Immature natural killer cell (primary cell): ENCODE results near the gene MTCL3.

Source experiments
- DNase-seq, 3 donors: peaks; one replicate each; pipeline ENCODE4 v3.0.0; 2022; ENCODE audit warnings: mixed read lengths in 1 of 3
- H3K27ac Mint-ChIP-seq, 6 donors: one replicate each; pipeline ENCODE4 v1.8.0; 2020; ENCODE audit warnings: mixed read lengths in 6 of 6, mild to moderate bottlenecking in 5 of 6, inconsistent platforms in 4 of 6, moderate library complexity in 3 of 6
- H3K27me3 Mint-ChIP-seq, 3 donors: one replicate each; pipeline ENCODE4 v1.8.0; 2020 to 2021; ENCODE audit warnings: low read depth in 3 of 3, mild to moderate bottlenecking in 3 of 3, mixed read lengths in 3 of 3, moderate library complexity in 3 of 3, inconsistent platforms in 1 of 3
- H3K36me3 Mint-ChIP-seq, 3 donors: one replicate each; pipeline ENCODE4 v1.8.0; 2020; ENCODE audit warnings: mixed read lengths in 3 of 3, inconsistent platforms in 2 of 3, mild to moderate bottlenecking in 2 of 3
- H3K4me1 Mint-ChIP-seq, 2 donors: one replicate each; pipeline ENCODE4 v1.8.0; 2020; ENCODE audit warnings: inconsistent platforms in 2 of 2, mild to moderate bottlenecking in 2 of 2, mixed read lengths in 2 of 2, moderate library complexity in 1 of 2
- H3K4me3 Mint-ChIP-seq, 5 donors: one replicate each; pipeline ENCODE4 v1.8.0; 2020; ENCODE audit warnings: mild to moderate bottlenecking in 5 of 5, mixed read lengths in 5 of 5, inconsistent platforms in 3 of 5, moderate library complexity in 3 of 5
- H3K9me3 Mint-ChIP-seq, 6 donors: one replicate each; pipeline ENCODE4 v1.8.0; 2020; ENCODE audit warnings: mild to moderate bottlenecking in 6 of 6, mixed read lengths in 6 of 6, inconsistent platforms in 4 of 6, moderate library complexity in 3 of 6

The MTCL3 gene

DNA sequence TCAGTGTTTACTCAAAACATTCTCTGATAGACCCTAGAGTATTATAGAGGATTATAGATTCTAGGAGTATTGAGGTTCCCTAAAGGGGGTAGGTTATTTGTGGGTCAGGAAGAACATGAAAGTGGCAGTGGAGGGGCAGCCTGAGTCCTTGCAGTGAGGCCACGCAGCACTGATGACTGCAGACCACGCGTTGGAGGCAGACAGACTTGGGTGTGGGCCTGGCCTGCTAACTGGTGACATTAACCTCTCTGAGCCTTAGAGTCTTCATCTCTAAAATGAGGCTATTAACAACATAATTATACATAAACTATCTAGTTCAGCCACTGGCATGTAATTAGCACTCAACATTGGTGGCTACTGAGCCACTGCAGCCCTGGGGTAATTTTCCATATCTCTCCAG lies 16.1 kb downstream of the MTCL3 start:
- Mint-ChIP-seq H3K9me3 (no peaks in the 10 kb centered on the region), H3K27ac (no peak overlapping the region), H3K27me3 (peaks cover 0 to 3% (median 0%) of the 10 kb centered on the region in 3 donors), H3K4me1 (no peaks in the 10 kb centered on the region), H3K4me3 (no peak overlapping the region), H3K36me3 (no peaks in the 10 kb centered on the region)
- no peak for DNase-seq

DNA sequence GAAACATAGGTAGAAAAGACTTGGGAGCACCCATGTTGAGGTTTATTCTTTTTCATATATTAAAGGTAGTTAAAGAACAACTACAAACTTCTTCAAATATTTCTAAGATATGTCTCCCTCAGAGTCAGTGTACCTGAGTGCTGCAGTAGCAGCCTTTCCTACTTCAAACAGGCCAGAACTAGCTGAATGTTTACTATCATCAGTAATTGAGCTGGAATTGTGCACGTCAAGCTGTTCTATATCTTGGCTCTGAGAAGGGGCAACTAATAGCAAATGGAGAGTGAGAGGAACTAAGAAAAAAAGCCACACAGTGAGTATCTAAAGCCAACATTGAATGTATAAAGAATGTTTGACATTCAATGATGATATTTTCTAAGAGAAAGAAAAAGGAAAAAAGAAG lies 21.7 kb downstream of the MTCL3 start:
- no peak overlapping the region for H3K27ac Mint-ChIP-seq
- H3K27me3 Mint-ChIP-seq, result peaks cover 0 to 5% (median 1%) of the 10 kb centered on the region in 3 donors
- H3K4me3 Mint-ChIP-seq, result no peak overlapping the region
- no peak for DNase-seq
- no peaks in the 10 kb centered on the region for H3K36me3 Mint-ChIP-seq
- no peaks in the 10 kb centered on the region for H3K4me1 Mint-ChIP-seq
- H3K9me3 Mint-ChIP-seq, result no peaks in the 10 kb centered on the region

DNA sequence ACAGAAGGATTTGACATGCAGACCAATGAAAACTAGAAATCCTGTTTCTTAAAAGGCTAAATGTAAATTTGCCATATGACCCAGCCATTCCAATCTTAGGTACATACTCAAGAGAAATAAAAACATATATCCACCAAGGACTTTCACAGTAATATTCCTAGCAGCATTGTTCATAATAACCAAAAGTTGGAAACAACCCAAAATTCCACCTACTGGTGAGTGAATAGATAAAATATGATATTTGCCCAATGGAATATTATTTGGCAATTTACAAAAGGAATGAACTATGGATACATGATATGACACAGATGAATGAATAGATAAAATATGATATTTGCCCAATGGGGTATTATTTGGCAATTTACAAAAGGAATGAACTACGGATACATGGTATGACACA lies 22.7 kb downstream of the MTCL3 start:
- no peak for DNase-seq
- H3K36me3 Mint-ChIP-seq, result no peaks in the 10 kb centered on the region
- no peaks in the 10 kb centered on the region for H3K4me1 Mint-ChIP-seq
- peaks cover 0 to 5% (median 1%) of the 10 kb centered on the region in 3 donors for H3K27me3 Mint-ChIP-seq
- no peak overlapping the region for H3K4me3 Mint-ChIP-seq
- no peak overlapping the region for H3K27ac Mint-ChIP-seq
- no peaks in the 10 kb centered on the region for H3K9me3 Mint-ChIP-seq

DNA sequence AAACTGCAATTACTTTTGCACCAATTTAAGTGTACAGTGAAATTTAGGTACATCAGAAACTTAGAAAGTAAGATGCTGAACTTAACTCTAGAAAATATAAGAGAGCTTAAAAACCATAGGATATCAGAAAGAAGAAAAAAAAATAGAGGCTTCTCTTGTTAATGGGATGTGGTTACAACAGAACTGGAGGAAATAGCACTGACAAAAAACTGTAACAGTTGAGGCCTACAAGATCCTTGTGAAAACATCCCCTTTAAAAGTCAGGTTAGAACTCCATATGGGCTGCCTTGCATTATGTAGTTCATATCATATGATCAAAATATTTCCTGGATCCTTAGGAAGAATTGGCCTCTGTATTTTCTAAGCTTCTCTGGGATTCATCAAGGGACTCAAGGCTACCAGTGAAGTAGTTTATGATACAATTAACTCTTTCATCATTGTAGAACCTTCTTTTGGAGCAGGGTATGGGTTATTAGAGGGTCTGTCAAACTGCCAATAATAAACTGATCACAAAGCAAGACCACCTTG lies 24.8 kb downstream of the MTCL3 start:
- no peaks in the 10 kb centered on the region for H3K9me3 Mint-ChIP-seq
- no peak overlapping the region for H3K4me3 Mint-ChIP-seq
- H3K36me3 Mint-ChIP-seq, result peaks cover 0 to 5% (median 0%) of the 10 kb centered on the region in 3 donors
- no peak for DNase-seq
- H3K27me3 Mint-ChIP-seq, result peaks cover 0 to 5% (median 4%) of the 10 kb centered on the region in 3 donors
- no peak overlapping the region for H3K27ac Mint-ChIP-seq
- H3K4me1 Mint-ChIP-seq, result no peaks in the 10 kb centered on the region

DNA sequence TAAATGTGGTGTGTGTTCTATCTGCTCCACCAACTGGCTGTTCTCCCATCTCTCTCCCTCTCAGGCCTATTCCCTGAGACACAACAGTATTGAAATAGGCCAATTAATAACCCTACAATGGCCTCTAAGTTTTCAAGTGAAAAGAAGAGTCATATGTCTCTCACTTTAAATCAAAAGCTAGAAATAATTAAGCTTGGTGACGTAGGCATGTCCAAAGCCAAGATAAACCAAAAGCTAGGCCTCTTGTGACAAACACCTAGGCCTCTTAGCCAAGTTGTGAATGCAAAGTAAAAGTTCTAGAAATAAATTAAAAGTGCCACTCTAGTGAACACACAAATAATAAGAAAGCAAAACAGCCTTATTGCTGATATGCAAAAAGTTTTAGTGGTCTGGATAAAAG lies 29.9 kb downstream of the MTCL3 start:
- Mint-ChIP-seq H3K4me3 (no peak overlapping the region), H3K27ac (no peak overlapping the region), H3K4me1 (peaks cover 7% of the 10 kb centered on the region in 2 donors), H3K36me3 (peaks cover 0 to 5% (median 0%) of the 10 kb centered on the region in 3 donors), H3K27me3 (peaks cover 0 to 2% (median 2%) of the 10 kb centered on the region in 3 donors), H3K9me3 (no peaks in the 10 kb centered on the region)
- no peak for DNase-seq

DNA sequence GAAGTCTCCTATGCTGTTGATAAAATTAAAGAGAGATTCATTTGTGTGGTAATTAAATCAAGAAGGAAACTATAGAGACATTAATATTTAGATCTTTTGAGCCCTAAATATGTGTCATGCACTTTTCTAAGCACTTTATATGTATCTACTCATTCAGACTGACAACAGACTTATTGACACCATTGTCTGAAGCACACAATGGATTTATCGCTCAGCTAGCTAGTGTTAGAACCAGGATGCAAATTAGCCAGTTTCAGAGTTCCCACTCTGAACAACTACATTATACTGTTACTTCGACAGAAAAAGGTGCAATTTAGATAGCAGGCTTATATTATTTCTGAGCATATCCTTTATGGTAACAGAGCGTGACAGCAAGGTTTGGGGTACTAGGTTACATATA lies 32.2 kb downstream of the MTCL3 start:
- no peaks in the 10 kb centered on the region for H3K9me3 Mint-ChIP-seq
- peaks cover 14 to 16% of the 10 kb centered on the region in 2 donors for H3K4me1 Mint-ChIP-seq
- H3K36me3 Mint-ChIP-seq, result peaks cover 0 to 5% (median 0%) of the 10 kb centered on the region in 3 donors

DNA sequence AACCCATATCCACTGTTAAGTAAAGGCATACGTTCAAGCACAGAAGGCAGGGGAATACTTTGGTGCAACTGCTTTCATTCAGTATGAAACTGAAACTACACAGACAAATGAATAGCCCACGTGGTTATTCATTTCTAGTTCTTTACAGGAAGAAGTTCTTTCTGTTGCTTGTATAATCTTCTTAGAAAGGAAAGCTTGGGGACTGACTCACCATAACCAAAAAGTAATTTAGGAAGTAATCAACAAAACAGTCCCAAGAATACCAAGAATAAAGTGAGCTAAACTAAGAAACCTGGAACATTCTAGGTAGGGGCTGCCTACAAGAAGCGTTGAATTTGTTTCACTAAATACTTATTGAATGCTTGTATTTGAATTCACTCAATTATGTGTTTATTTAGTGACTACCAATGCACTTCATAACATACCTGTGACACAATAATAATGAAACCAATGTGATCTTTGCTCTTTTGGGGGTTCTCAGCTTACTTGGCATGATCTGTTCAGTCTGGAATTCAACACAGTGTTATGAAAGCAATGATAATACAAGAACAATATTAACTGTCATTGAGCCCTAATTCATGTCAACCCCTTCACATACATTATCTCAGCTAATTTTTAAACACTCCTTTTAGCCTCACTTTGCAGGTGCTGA lies 34.8 kb downstream of the MTCL3 start:
- peak; percentile 3 to 27 (median 24) for DNase-seq
- H3K27me3 Mint-ChIP-seq, result peaks cover 0 to 3% (median 2%) of the 10 kb centered on the region in 3 donors
- peak overlapping the region; percentile 48 to 87 (median 72) for H3K4me3 Mint-ChIP-seq
- peak overlapping the region; percentile 12 to 83 (median 54) for H3K27ac Mint-ChIP-seq
- H3K9me3 Mint-ChIP-seq, result no peaks in the 10 kb centered on the region
- no peaks in the 10 kb centered on the region for H3K36me3 Mint-ChIP-seq
- peaks cover 14 to 16% of the 10 kb centered on the region in 2 donors for H3K4me1 Mint-ChIP-seq

More for the DNA sequence above, 32.2 kb downstream of the MTCL3 start:
- no peak for DNase-seq
- no peak overlapping the region for H3K27ac Mint-ChIP-seq
- H3K4me3 Mint-ChIP-seq, result no peak overlapping the region
- H3K27me3 Mint-ChIP-seq, result peaks cover 0 to 2% (median 2%) of the 10 kb centered on the region in 3 donors

DNA sequence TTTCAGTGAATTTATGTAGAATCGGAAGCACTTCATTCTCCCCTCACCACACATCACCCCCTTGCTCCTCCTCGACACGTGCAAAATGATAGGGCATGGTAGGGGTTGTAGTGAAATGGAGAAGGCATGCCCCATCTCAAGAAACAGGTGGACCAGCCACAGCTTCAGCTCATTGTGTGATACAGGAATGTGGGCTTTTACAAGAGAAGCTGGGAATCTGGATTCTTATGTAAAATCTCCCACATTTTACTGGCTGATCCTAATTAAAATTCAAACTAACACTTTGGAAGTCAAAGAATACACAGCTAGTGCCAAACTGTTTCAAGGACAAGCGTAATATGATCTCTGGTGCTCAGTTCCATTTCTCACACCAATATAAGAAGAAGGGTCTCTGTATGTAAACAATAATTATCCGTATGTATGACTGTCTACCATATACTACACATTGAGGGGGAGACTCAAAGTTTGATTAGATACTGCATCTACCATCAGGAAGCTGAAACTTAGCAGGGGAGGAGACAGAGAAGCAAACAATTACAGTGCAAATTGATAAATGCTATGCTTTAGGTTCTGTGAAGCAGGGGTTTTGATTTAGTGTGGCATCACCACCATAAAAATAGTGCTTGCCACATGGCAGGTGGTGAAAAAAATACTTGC lies 35.6 kb downstream of the MTCL3 start:
- Mint-ChIP-seq H3K9me3 (no peaks in the 10 kb centered on the region), H3K4me3 (peak overlapping the region; percentile 48 to 87 (median 72)), H3K27me3 (peaks cover under 1 to 3% (median 2%) of the 10 kb centered on the region in 3 donors), H3K27ac (peak overlapping the region in 5 of 6 donors; percentile 8 to 83 (median 38)), H3K36me3 (peaks cover 0 to 1% (median 0%) of the 10 kb centered on the region in 3 donors), H3K4me1 (peaks cover 14 to 16% of the 10 kb centered on the region in 2 donors)
- no peak for DNase-seq

DNA sequence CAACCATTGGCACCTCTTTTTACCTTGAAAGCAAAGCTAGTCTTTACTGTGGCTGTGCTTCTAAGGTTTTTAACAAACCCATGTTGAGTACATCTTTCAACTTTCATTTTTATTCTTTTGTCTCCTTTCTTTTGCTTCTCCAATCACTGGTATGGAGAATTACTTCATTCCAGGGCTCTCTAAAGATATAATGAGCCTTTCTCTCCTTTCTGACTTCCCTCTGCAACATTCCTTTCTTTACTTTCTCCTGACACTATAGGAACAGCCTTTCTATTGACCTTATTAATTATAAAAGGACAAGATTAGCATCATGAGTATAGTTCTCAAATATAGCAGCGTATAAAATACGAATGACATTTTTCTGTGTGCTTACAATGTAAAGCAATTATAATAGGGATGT lies 36.8 kb downstream of the MTCL3 start:
- H3K27me3 Mint-ChIP-seq, result peaks cover 4 to 8% (median 5%) of the 10 kb centered on the region in 3 donors
- H3K4me1 Mint-ChIP-seq, result peaks cover 14 to 16% of the 10 kb centered on the region in 2 donors
- no peak overlapping the region for H3K4me3 Mint-ChIP-seq
- no peak for DNase-seq
- no peak overlapping the region for H3K27ac Mint-ChIP-seq
- H3K9me3 Mint-ChIP-seq, result no peaks in the 10 kb centered on the region
- peaks cover 0 to 3% (median 0%) of the 10 kb centered on the region in 3 donors for H3K36me3 Mint-ChIP-seq

DNA sequence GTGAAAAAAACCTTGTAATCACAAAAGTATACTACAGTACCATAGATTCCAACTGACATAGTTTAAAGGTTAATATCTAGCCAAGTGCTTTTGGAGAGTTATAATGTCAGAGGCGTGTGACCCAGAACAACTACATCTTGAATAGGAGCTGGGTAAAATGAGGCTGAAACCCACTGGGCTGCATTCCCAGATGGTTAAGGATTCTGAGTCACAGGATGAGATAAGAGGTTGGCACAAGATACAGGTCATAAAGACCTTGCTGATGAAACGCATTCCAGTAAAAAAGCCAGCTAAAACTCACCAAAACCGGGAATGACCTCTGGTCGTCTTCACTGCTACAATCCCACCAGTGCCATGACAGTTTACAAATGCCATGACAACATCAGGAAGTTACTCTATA lies 37.5 kb downstream of the MTCL3 start:
- Mint-ChIP-seq H3K27me3 (peaks cover 4 to 8% (median 5%) of the 10 kb centered on the region in 3 donors), H3K36me3 (peaks cover 0 to 3% (median 0%) of the 10 kb centered on the region in 3 donors), H3K4me1 (peaks cover 14 to 16% of the 10 kb centered on the region in 2 donors), H3K27ac (no peak overlapping the region), H3K9me3 (no peaks in the 10 kb centered on the region), H3K4me3 (no peak overlapping the region)
- no peak for DNase-seq

DNA sequence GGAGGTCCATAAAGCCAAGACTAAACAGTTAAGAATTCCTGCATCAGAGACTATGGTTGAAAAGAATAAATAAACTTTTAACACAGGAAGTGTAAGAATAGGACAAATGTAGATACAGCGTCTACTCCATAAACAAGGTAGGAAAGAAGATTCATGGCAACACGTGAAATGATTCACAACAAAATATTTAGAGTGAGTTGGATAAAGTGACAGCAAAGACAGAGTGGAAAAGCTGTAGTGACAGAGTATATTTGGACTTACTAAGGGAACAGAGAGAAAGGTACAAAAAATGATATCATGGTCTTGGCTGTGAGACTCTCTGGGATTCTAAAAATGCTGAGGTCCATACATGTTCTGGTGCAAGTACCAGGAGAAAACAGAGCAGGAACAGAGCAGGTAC lies 38.0 kb downstream of the MTCL3 start:
- DNase-seq, result no peak
- H3K27me3 Mint-ChIP-seq, result peaks cover 4 to 8% (median 5%) of the 10 kb centered on the region in 3 donors
- H3K27ac Mint-ChIP-seq, result no peak overlapping the region
- H3K4me3 Mint-ChIP-seq, result no peak overlapping the region
- H3K36me3 Mint-ChIP-seq, result peaks cover 0 to 3% (median 0%) of the 10 kb centered on the region in 3 donors
- H3K4me1 Mint-ChIP-seq, result peaks cover 14 to 16% of the 10 kb centered on the region in 2 donors
- H3K9me3 Mint-ChIP-seq, result no peaks in the 10 kb centered on the region

DNA sequence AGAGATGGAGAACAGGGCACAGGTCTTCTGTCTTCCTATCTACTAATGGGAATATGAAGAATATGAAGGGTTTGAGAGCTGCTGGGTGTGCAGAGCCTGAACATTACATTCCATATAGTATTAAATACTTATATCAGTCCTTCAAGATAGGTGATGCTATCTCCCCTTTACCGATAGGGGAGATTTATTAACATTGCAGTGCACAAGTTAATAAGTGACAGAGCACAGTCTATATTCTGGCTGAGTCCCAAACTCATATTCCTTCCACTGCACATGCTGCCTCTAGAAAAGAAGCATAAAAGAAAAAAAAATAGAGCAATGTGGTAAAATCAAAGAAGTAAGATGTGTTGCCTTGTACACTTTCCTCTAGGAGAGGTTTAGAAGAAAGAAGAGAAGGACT lies 41.5 kb downstream of the MTCL3 start:
- Mint-ChIP-seq H3K27me3 (peaks cover 6 to 7% (median 7%) of the 10 kb centered on the region in 3 donors), H3K36me3 (peaks cover 0 to 3% (median 0%) of the 10 kb centered on the region in 3 donors), H3K9me3 (no peaks in the 10 kb centered on the region), H3K4me1 (no peaks in the 10 kb centered on the region), H3K4me3 (no peak overlapping the region), H3K27ac (no peak overlapping the region)
- DNase-seq, result no peak

DNA sequence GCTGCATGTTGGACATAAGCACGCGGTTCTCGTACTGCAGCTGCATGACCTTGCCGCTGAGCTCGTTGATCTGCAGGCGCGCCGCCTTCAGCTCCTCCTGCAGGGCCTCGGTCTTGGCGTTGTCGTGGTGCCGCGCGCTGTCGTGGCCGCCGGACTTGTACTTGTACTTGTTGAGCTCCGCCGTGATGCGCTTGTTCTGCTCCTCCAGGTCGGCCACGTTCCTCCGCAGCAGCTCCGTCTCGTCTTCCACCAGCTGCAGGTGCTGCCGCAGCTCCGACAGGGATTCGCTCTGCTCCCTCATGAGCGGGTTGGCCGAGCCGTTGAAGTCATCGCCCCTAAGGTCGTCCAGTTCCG lies 43.3 kb downstream of the MTCL3 start:
- peaks cover 0 to 3% (median 0%) of the 10 kb centered on the region in 3 donors for H3K36me3 Mint-ChIP-seq
- DNase-seq, result no peak
- H3K4me1 Mint-ChIP-seq, result no peaks in the 10 kb centered on the region
- peaks cover 4 to 7% (median 6%) of the 10 kb centered on the region in 3 donors for H3K27me3 Mint-ChIP-seq
- H3K27ac Mint-ChIP-seq, result no peak overlapping the region
- no peaks in the 10 kb centered on the region for H3K9me3 Mint-ChIP-seq
- no peak overlapping the region for H3K4me3 Mint-ChIP-seq

DNA sequence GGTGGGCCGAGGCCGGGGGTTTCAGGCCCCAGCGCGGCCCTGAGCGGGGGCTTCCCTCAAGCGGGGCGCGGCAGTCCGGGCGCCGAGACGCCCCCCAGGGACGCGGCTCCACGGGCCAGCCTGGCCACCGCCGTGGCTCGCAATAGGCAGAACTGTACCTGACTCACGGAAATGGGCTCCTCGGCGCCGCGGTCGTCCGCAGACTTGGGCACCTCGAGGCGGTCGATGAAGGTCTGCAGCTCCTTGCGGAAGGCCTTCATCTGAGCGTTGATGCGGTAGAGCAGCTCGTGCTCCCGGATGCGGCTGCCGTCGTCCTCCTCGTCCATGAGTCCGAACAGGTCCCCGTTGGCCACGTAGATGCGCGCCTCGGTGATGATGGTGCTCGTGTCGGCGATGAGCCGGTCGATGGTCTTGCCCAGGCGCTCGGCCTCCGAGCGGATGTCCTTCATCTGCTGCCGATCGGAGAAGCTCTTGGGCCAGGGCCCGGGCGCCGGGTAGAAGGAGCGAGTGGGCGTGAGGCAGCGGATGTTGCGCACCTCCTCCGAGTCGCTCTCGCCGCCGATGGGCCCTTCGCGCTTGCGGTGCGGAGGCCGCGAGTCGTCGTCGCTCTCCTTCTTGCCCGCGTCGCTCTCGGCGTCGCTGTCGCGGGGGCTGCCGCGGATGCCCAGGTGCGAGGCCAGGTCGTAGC lies 43.9 kb downstream of the MTCL3 start:
- Mint-ChIP-seq H3K27me3 (peaks cover 4 to 7% (median 6%) of the 10 kb centered on the region in 3 donors), H3K36me3 (peaks cover 0 to 3% (median 0%) of the 10 kb centered on the region in 3 donors), H3K4me1 (no peaks in the 10 kb centered on the region), H3K27ac (no peak overlapping the region), H3K9me3 (no peaks in the 10 kb centered on the region), H3K4me3 (no peak overlapping the region)
- DNase-seq, result no peak
